Activated T-helper 1 cell treated with anti-CD3 and anti-CD28 coated beads, Interleukin-12 subunit alpha, Interleukin-12 subunit beta, Interleukin-2, Interleukin-4 antibody, amounts not matched to agents 30 ng/mL and 10 ng/mL and 1 ng/mL, durations not matched to agents 14 hours and 24 hours and 36 hours (primary cell): Measurements from ENCODE around the gene ABL1. TPM values are rescaled to one million over a fixed set of nuclear protein-coding genes. Genes with fewer than 3 reads are reported as not detected.

Experiments used
- DNase-seq: peaks from one replicate; pipeline ENCODE4 v3.0.0; 2021; ENCODE audit warnings: low spot score
- H3K27ac Mint-ChIP-seq: one replicate; pipeline ENCODE4 v1.8.0; 2021; ENCODE audit warnings: mild to moderate bottlenecking, mixed read lengths
- H3K27me3 Mint-ChIP-seq: one replicate; pipeline ENCODE4 v1.8.0; 2022; ENCODE audit warnings: mild to moderate bottlenecking, moderate library complexity, mixed read lengths; ENCODE audit not compliant: insufficient read depth
- H3K36me3 Mint-ChIP-seq: one replicate; pipeline ENCODE4 v1.8.0; 2021; ENCODE audit warnings: low read depth, mixed read lengths
- H3K4me1 Mint-ChIP-seq: one replicate; pipeline ENCODE4 v1.8.0; 2021; ENCODE audit warnings: low read depth, mixed read lengths
- H3K4me3 Mint-ChIP-seq: one replicate; pipeline ENCODE4 v1.8.0; 2021; ENCODE audit warnings: mild to moderate bottlenecking, moderate library complexity, mixed read lengths
- H3K9me3 Mint-ChIP-seq: one replicate; pipeline ENCODE4 v1.8.0; 2021; ENCODE audit warnings: mixed read lengths
- intact Hi-C: fragments of 100-400 bp; cut with micrococcal nuclease; formaldehyde crosslinking; loops from one replicate; pipeline ENCODE4 v1.15.1; 2024
- total RNA-seq: library from RNA; stranded (reverse); gene quantifications from 2 replicates; pipeline ENCODE4 v1.2.3, GENCODE V29; 2022

ABL1 gene
- total RNA-seq, 1 donor from 2014 or later = 34.2 TPM

- DNase-seq = no peak
- Mint-ChIP-seq H3K27ac (no peak overlapping the region), H3K27me3 (no peaks in the 10 kb centered on the region), H3K4me3 (no peak overlapping the region), H3K9me3 (no peaks in the 10 kb centered on the region), H3K36me3 (peaks cover 10% of the 10 kb centered on the region), H3K4me1 (no peaks in the 10 kb centered on the region)
- intact Hi-C loops = no loop called here
Measured at GRCh38 chr9:130872508-130872907, 37.5 kb downstream of the ABL1 start.

DNA sequence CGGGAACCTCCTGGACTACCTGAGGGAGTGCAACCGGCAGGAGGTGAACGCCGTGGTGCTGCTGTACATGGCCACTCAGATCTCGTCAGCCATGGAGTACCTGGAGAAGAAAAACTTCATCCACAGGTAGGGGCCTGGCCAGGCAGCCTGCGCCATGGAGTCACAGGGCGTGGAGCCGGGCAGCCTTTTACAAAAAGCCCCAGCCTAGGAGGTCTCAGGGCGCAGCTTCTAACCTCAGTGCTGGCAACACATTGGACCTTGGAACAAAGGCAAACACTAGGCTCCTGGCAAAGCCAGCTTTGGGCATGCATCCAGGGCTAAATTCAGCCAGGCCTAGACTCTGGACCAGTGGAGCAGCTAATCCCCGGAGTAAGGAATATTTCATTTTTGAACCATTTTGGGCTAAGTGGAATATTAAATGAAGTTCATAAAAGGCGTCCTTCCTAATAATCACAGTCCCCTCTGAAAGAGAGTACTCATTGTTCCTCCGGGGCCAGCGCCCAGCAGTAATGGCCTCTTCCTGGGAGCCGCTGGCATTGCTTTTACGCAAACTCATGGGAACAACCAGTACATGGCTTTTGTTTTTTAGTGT, 38.0 kb downstream of the ABL1 start:
- no peak for DNase-seq

GRCh38 chr9:130873966-130874365, 38.9 kb downstream of the ABL1 start:
- H3K36me3 Mint-ChIP-seq = peaks cover 11% of the 10 kb centered on the region

More for the DNA sequence above, 38.0 kb downstream of the ABL1 start:
- Mint-ChIP-seq H3K4me3 (no peak overlapping the region), H3K27ac (no peak overlapping the region), H3K9me3 (no peaks in the 10 kb centered on the region), H3K27me3 (no peaks in the 10 kb centered on the region), H3K36me3 (peaks cover 10% of the 10 kb centered on the region), H3K4me1 (no peaks in the 10 kb centered on the region)
- intact Hi-C loops = no loop called here

DNA sequence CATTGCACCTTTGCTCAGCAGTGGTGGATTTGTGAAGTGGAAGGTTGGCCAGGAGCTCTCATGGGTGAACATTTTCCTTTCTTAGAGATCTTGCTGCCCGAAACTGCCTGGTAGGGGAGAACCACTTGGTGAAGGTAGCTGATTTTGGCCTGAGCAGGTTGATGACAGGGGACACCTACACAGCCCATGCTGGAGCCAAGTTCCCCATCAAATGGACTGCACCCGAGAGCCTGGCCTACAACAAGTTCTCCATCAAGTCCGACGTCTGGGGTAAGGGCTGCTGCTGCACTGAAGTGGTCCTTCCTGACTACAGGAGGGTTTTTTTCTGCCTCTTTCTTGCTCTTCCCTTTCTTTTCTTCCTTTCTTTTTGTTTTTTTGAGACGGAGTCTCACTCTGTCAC, 39.7 kb downstream of the ABL1 start:
- H3K9me3 Mint-ChIP-seq = no peaks in the 10 kb centered on the region
- intact Hi-C loops = no loop called here
- no peaks in the 10 kb centered on the region for H3K4me1 Mint-ChIP-seq
- DNase-seq = no peak
- no peaks in the 10 kb centered on the region for H3K27me3 Mint-ChIP-seq
- no peak overlapping the region for H3K4me3 Mint-ChIP-seq
- H3K27ac Mint-ChIP-seq = no peak overlapping the region
- peaks cover 16% of the 10 kb centered on the region for H3K36me3 Mint-ChIP-seq

More at GRCh38 chr9:130873966-130874365, 38.9 kb downstream of the ABL1 start:
- H3K9me3 Mint-ChIP-seq = no peaks in the 10 kb centered on the region
- no peak overlapping the region for H3K27ac Mint-ChIP-seq
- H3K27me3 Mint-ChIP-seq = no peaks in the 10 kb centered on the region
- intact Hi-C loops = no loop called here
- H3K4me1 Mint-ChIP-seq = no peaks in the 10 kb centered on the region
- H3K4me3 Mint-ChIP-seq = no peak overlapping the region
- no peak for DNase-seq

GRCh38 chr9:130877300-130877699, 42.2 kb downstream of the ABL1 start:
- no peaks in the 10 kb centered on the region for H3K9me3 Mint-ChIP-seq
- peaks cover 14% of the 10 kb centered on the region for H3K36me3 Mint-ChIP-seq
- no peaks in the 10 kb centered on the region for H3K27me3 Mint-ChIP-seq
- H3K27ac Mint-ChIP-seq = no peak overlapping the region
- no peak for DNase-seq
- no peak overlapping the region for H3K4me3 Mint-ChIP-seq
- intact Hi-C loops = no loop called here
- no peaks in the 10 kb centered on the region for H3K4me1 Mint-ChIP-seq

GRCh38 chr9:130878295-130878694, 43.2 kb downstream of the ABL1 start:
- Mint-ChIP-seq H3K27ac (no peak overlapping the region), H3K4me1 (no peaks in the 10 kb centered on the region), H3K9me3 (no peaks in the 10 kb centered on the region), H3K27me3 (no peaks in the 10 kb centered on the region), H3K36me3 (peaks cover 13% of the 10 kb centered on the region), H3K4me3 (no peak overlapping the region)
- no peak for DNase-seq
- intact Hi-C loops = no loop called here

DNA sequence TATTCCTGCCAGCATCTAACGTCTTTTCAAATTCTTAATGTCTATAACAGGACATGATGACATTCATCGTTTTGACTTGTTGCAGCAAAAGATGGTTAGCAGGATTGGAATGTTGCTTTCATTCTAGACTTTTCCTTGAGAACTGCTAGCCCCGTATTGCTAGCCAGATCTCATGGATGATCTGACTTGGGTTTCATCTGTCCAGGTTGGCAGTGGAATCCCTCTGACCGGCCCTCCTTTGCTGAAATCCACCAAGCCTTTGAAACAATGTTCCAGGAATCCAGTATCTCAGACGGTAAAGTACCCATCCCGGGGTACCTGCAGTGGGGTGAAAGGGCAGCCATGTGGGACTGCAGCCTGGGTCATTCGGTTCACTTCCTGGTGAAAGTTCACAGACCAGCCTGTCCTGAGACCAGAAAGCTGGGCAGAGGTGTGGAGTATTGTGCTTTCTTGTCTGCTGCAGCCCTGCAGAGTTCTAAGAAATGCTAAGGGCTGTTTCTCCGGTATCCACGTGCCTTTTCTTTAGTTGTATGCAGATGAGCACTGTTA, 44.9 kb downstream of the ABL1 start:
- Mint-ChIP-seq H3K27me3 (no peaks in the 10 kb centered on the region), H3K27ac (no peak overlapping the region), H3K9me3 (no peaks in the 10 kb centered on the region), H3K36me3 (peaks cover 8% of the 10 kb centered on the region), H3K4me1 (no peaks in the 10 kb centered on the region), H3K4me3 (no peak overlapping the region)
- DNase-seq = no peak
- intact Hi-C loops = no loop called here

DNA sequence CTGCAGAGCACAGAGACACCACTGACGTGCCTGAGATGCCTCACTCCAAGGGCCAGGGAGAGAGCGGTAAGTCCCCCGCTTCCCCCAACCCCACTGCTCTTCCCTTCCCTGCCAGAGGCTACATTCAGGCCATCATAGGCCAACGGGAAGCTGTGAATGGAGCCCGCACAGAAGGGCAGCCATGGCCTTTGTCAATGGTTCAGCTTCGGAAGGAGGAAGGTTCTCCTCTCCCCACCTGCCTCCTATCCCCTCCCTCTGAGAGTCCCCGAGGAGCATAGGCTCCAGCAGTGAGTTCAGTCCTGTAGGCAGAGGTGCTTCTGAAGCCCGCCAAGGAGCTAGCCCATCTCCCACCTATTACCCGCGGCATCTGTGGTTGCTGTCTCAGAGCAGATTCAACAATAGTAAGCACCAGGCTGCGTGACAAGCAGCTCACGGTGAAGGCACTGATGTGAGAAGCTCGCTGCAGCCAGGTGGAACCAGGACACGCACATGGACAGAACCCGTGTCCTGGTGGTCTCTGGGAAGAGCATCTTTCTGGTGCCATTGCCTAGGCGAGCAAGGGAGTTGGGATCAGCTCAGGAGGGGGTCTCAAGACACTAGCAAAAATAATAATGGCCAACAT, 45.7 kb downstream of the ABL1 start:
- Mint-ChIP-seq H3K4me3 (no peak overlapping the region), H3K36me3 (peaks cover 8% of the 10 kb centered on the region), H3K27ac (no peak overlapping the region), H3K27me3 (no peaks in the 10 kb centered on the region), H3K4me1 (no peaks in the 10 kb centered on the region), H3K9me3 (no peaks in the 10 kb centered on the region)
- intact Hi-C loops = no loop called here
- no peak for DNase-seq

- no peaks in the 10 kb centered on the region for H3K27me3 Mint-ChIP-seq
- DNase-seq = no peak
- H3K4me3 Mint-ChIP-seq = no peak overlapping the region
- H3K4me1 Mint-ChIP-seq = no peaks in the 10 kb centered on the region
- no peak overlapping the region for H3K27ac Mint-ChIP-seq
- intact Hi-C loops = no loop called here
- no peaks in the 10 kb centered on the region for H3K9me3 Mint-ChIP-seq
- H3K36me3 Mint-ChIP-seq = peaks cover 8% of the 10 kb centered on the region
Measured at GRCh38 chr9:130881516-130881915, 46.5 kb downstream of the ABL1 start.

DNA sequence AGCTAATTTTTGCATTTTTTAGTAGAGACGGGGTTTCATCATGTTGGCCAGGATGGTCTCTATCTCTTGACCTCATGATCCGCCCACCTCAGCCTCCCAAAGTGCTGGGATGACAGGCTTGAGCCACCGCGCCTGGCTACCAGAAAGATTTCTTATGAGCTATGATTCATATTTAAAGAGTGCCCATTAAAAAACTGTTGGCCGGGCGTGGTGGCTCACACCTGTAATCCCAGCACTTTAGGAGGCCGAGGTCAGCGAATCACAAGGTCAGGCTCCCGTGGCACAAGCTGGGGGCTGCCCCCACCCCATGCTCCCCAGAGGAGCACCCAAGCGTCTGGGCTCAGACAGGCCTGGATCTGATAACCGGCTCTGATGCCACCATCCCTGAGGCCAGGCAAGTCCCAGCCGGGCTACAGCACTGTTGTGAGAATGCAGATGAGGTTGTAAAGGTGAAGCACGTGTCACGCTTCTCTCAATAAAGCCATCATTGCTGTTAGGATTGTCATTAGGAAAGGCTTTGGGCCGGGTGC, 47.7 kb downstream of the ABL1 start:
- peaks cover 11% of the 10 kb centered on the region for H3K36me3 Mint-ChIP-seq
- no peak for DNase-seq
- H3K27me3 Mint-ChIP-seq = no peaks in the 10 kb centered on the region
- intact Hi-C loops = no loop called here
- no peaks in the 10 kb centered on the region for H3K4me1 Mint-ChIP-seq
- no peak overlapping the region for H3K4me3 Mint-ChIP-seq
- no peak overlapping the region for H3K27ac Mint-ChIP-seq
- H3K9me3 Mint-ChIP-seq = no peaks in the 10 kb centered on the region

DNA sequence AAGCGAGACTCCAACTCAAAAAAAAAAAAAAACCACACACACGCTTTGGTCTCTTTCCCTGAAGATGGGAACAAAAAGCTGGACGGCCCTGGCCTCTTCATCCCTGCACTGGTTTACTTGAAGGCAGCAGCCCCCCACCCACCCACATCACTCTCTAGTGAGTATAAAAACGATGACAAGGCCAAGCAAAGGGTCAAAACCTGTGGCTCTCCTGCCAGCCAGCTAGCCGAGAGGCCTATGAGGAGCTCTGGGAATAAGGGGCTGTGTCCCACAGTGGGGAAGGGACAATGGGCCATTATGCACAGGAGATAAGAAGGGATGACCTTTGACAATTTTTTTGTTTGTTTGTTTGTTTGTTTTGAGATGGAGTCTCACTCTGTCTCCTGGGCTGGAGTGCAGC, 48.4 kb downstream of the ABL1 start:
- Mint-ChIP-seq H3K4me1 (no peaks in the 10 kb centered on the region), H3K4me3 (no peak overlapping the region), H3K36me3 (peaks cover 11% of the 10 kb centered on the region), H3K27ac (no peak overlapping the region), H3K27me3 (no peaks in the 10 kb centered on the region), H3K9me3 (no peaks in the 10 kb centered on the region)
- DNase-seq = no peak
- intact Hi-C loops = no loop called here

GRCh38 chr9:130884111-130884531, 49.1 kb downstream of the ABL1 start:
- no peak for DNase-seq
- H3K27ac Mint-ChIP-seq = no peak overlapping the region
- H3K36me3 Mint-ChIP-seq = peaks cover 9% of the 10 kb centered on the region
- no peaks in the 10 kb centered on the region for H3K4me1 Mint-ChIP-seq
- no peak overlapping the region for H3K4me3 Mint-ChIP-seq
- no peaks in the 10 kb centered on the region for H3K9me3 Mint-ChIP-seq
- intact Hi-C loops = no loop called here
- H3K27me3 Mint-ChIP-seq = no peaks in the 10 kb centered on the region
